HG02840 (cell line): Measurements from ENCODE around the gene C1orf198.

Source experiments
- ATAC-seq: cut with Tn5 transposase; IDR thresholded peaks from one replicate; pipeline ENCODE4 v1.9.1; 2021; ENCODE audit warnings: mild to moderate bottlenecking, moderate library complexity, moderate number of reproducible peaks; ENCODE audit not compliant: unreplicated experiment, low FRiP score

Gene C1orf198

DNA sequence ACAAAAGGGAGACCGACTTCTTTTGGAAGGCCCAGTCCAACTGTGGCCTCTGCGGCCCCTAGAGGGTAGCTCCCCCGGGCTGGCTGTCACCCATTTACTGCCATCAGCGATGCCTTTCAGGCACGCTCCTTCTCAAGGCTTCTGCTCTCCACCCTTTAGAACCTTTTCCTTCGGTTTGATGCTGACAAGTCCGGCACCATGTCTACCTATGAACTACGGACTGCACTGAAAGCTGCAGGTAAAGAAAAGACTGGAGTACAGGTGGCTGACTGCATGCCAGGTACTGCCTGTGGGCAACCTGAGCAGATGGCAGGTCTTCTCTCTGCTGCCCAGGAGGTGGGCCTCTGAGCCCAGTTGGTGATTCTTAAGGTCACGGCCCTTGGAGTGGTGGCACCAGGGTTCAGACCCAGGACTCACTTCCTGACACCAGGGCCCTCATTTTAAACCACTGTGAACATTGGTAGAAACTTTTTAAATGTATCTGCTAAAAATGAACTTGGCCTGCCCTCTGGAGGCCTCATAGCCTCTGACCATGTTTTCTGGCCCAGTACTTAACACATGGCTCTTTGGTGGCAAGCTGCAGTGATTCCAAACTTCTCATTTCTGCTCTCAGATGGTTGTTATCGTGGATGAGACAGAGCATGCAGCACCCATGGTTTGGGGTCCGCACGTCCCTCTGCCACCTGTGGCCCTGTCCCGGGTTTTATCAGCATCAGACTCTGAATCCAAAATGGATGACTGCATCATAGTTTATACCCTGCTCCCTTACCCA lies 75.4 kb downstream of the C1orf198 start:
- ATAC-seq = no peak

DNA sequence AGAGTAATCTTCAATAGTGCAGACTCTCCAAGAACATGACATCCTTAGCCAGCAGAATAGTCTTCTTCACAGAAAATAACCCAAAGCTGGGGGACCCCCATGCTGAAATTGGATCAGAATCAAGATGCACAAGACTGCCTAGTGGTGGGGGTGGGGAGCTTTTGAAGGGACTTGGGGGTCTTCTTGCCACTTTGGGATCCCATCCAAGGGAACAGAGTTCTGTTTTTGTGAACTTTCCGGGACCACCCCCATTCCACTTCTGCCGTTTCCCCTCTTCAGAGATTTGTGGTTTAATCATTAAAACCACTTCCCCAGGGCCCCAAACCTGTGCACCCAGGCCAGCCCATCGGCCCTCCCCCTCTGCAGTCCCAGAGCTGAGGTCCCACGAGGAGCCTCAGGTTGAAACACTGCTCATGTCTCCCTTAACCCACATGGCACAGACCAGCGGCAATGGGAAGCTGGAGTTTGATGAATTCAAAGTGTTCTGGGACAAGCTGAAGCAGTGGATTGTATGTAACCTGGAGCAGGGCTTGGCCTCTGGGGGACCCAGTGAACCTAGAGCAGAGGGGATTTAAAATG lies 76.2 kb downstream of the C1orf198 start:
- ATAC-seq = no peak

- ATAC-seq = no peak
These were observed 78.3 kb downstream of the C1orf198 start for GRCh38 chr1:230790026-230790425.

- no peak for ATAC-seq
These were observed 79.6 kb downstream of the C1orf198 start for GRCh38 chr1:230788561-230789275.

DNA sequence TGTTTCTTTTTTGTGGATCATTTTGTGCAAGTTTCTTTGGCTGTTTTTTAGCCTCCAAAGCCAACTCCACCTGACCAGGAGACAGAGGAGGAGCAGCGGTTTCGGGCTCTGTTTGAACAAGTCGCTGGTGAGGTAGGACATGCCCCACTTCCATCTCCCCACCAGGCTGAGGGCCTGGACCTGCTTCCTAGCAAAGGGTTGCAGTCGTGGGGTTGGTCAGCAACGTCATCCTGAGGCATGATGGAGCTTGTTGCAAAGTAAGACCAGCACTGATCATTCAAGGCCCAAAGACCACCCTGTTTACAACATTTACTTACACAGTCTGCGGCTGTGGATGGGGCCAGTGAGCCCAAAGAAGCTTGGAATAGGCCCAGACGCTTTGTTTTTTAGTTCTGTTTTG lies 80.8 kb downstream of the C1orf198 start:
- ATAC-seq = no peak
